ENCODE data around the gene USP43.
"Not testable (repeated sequence)": the region's sequence is repeated elsewhere in the genome, so short reads cannot be mapped to it uniquely, and the experiment has no call there.

The USP43 gene

GRCh38 chr17:9632741-9633140 lies 12.6 kb upstream of the USP43 start:
- H3K23ac ChIP-seq (ENCODE audit: low read length), result no peak overlapping the region
- no peak overlapping the region for H4K8ac ChIP-seq (ENCODE audit: low read depth, low read length)
- no peak overlapping the region for H3K4ac ChIP-seq (ENCODE audit: low read depth, low read length)
- H2AK5ac ChIP-seq (ENCODE audit: low read length), result no peak overlapping the region
- no peak overlapping the region for H3K9ac ChIP-seq (ENCODE audit: low read length)
- H3K56ac ChIP-seq (ENCODE audit: low read length), result no peak overlapping the region
- H3K27me3 ChIP-seq (ENCODE audit: insufficient read depth, low read length, poor library complexity), result no peaks in the 10 kb centered on the region
- H3K27ac ChIP-seq (ENCODE audit: low read depth, low read length), result no peak overlapping the region
- H2BK5ac ChIP-seq (ENCODE audit: low read length), result no peak overlapping the region
- H2BK120ac ChIP-seq (ENCODE audit: low read depth, low read length), result no peak overlapping the region
- WGBS (ENCODE audit: extremely low coverage, insufficient coverage, low lambda C conversion rate), result no CpG with 5 or more reads among the region's 11 CpGs
- H3K79me2 ChIP-seq (ENCODE audit: control insufficient read depth, insufficient read depth, low read length), result no peaks in the 10 kb centered on the region
- no peaks in the 10 kb centered on the region for H3K4me1 ChIP-seq (ENCODE audit: control insufficient read depth, low read depth, low read length)
- no peaks in the 10 kb centered on the region for H3K36me3 ChIP-seq (ENCODE audit: control insufficient read depth, insufficient read depth, low read length)
- H4K5ac ChIP-seq (ENCODE audit: low read length), result no peak overlapping the region
- DNase-seq, result no peak
- no peak overlapping the region for H3K18ac ChIP-seq (ENCODE audit: low read length)
- H3K4me3 ChIP-seq (ENCODE audit: low read length), result no peak overlapping the region
- no peak overlapping the region for H2BK15ac ChIP-seq (replicated peaks; ENCODE audit: low read depth)
- no peaks in the 10 kb centered on the region for H3K79me1 ChIP-seq (ENCODE audit: low read length)
- no peak overlapping the region for H3K4me2 ChIP-seq (ENCODE audit: low read length)

- H2BK120ac ChIP-seq (ENCODE audit: low read depth, low read length), result no peak overlapping the region
- H4K5ac ChIP-seq (ENCODE audit: low read length), result no peak overlapping the region
- no peak overlapping the region for H2BK15ac ChIP-seq (replicated peaks; ENCODE audit: low read depth)
- no peak for DNase-seq
- H2AK5ac ChIP-seq (ENCODE audit: low read length), result no peak overlapping the region
- no peak overlapping the region for H3K18ac ChIP-seq (ENCODE audit: low read length)
- WGBS (ENCODE audit: extremely low coverage, insufficient coverage, low lambda C conversion rate), result no CpG with 5 or more reads among the region's 6 CpGs
- H2BK5ac ChIP-seq (ENCODE audit: low read length), result no peak overlapping the region
- no peak overlapping the region for H3K4me3 ChIP-seq (ENCODE audit: low read length)
- H3K4ac ChIP-seq (ENCODE audit: low read depth, low read length), result no peak overlapping the region
- H4K8ac ChIP-seq (ENCODE audit: low read depth, low read length), result no peak overlapping the region
- no peak overlapping the region for H3K27ac ChIP-seq (ENCODE audit: low read depth, low read length)
- H3K79me2 ChIP-seq (ENCODE audit: control insufficient read depth, insufficient read depth, low read length), result no peaks in the 10 kb centered on the region
- no peaks in the 10 kb centered on the region for H3K27me3 ChIP-seq (ENCODE audit: insufficient read depth, low read length, poor library complexity)
- no peak overlapping the region for H3K9ac ChIP-seq (ENCODE audit: low read length)
- no peak overlapping the region for H3K23ac ChIP-seq (ENCODE audit: low read length)
- H3K79me1 ChIP-seq (ENCODE audit: low read length), result no peaks in the 10 kb centered on the region
- no peak overlapping the region for H3K56ac ChIP-seq (ENCODE audit: low read length)
- no peak overlapping the region for H3K4me2 ChIP-seq (ENCODE audit: low read length)
- no peaks in the 10 kb centered on the region for H3K36me3 ChIP-seq (ENCODE audit: control insufficient read depth, insufficient read depth, low read length)
- no peaks in the 10 kb centered on the region for H3K4me1 ChIP-seq (ENCODE audit: control insufficient read depth, low read depth, low read length)
These were observed 10.0 kb upstream of the USP43 start for GRCh38 chr17:9635340-9635739.

GRCh38 chr17:9636501-9636900 lies 8.8 kb upstream of the USP43 start:
- no peak overlapping the region for H2BK120ac ChIP-seq (ENCODE audit: low read depth, low read length)
- no peak overlapping the region for H3K4me2 ChIP-seq (ENCODE audit: low read length)
- H3K4me3 ChIP-seq (ENCODE audit: low read length), result no peak overlapping the region
- whole genome bisulfite sequencing (ENCODE audit: extremely low coverage, insufficient coverage, low lambda C conversion rate), result no CpG with 5 or more reads among the region's 12 CpGs
- H3K9ac ChIP-seq (ENCODE audit: low read length), result no peak overlapping the region
- H3K23ac ChIP-seq (ENCODE audit: low read length), result no peak overlapping the region
- no peak overlapping the region for H2AK5ac ChIP-seq (ENCODE audit: low read length)
- H2BK15ac ChIP-seq (replicated peaks; ENCODE audit: low read depth), result no peak overlapping the region
- H3K56ac ChIP-seq (ENCODE audit: low read length), result no peak overlapping the region
- no peak overlapping the region for H3K18ac ChIP-seq (ENCODE audit: low read length)
- no peaks in the 10 kb centered on the region for H3K79me1 ChIP-seq (ENCODE audit: low read length)
- H3K79me2 ChIP-seq (ENCODE audit: control insufficient read depth, insufficient read depth, low read length), result no peaks in the 10 kb centered on the region
- H4K8ac ChIP-seq (ENCODE audit: low read depth, low read length), result no peak overlapping the region
- H3K36me3 ChIP-seq (ENCODE audit: control insufficient read depth, insufficient read depth, low read length), result no peaks in the 10 kb centered on the region
- H3K27ac ChIP-seq (ENCODE audit: low read depth, low read length), result no peak overlapping the region
- no peak overlapping the region for H3K4ac ChIP-seq (ENCODE audit: low read depth, low read length)
- no peak overlapping the region for H2BK5ac ChIP-seq (ENCODE audit: low read length)
- no peaks in the 10 kb centered on the region for H3K27me3 ChIP-seq (ENCODE audit: insufficient read depth, low read length, poor library complexity)
- no peak for DNase-seq
- no peaks in the 10 kb centered on the region for H3K4me1 ChIP-seq (ENCODE audit: control insufficient read depth, low read depth, low read length)
- no peak overlapping the region for H4K5ac ChIP-seq (ENCODE audit: low read length)

DNA sequence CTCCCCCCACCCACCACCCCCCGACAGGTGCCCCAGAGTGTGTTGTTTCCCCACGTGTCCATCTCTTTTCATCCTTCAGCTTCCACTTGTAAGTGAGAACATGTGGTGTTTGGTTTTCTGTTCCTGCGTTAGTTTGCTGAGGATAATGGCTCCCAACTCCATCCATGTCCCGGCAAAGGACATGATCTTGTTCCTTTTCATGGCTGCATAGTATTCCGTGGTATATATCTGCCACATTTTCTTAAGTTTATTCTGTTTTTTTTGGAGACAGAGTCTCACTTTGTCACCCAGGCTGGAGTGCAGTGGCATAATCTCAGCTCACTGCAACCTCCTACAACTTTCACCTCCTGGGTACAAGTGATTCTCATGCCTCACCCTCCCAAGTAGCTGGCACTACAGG lies 4.9 kb upstream of the USP43 start:
- not testable (repeated sequence) for H4K5ac ChIP-seq (ENCODE audit: low read length)

DNA sequence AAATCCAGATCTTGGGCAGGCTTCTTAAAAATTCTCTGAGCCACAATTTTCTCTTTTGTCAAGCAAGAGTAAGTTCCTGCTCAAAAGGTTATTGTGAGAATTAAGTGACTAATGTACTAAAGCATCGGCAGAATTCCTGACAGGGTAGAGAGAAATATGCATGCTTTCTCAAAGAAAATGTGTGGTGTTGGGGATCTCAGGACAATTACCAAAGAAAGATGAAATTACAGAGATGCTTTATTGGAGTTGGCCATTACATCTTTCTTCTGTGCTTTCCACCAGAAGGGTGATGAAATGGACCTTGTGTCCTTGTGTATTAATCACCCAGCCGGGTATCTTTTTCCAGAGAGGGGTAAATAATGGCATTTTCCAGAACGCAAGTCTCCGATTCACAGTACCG lies 1.7 kb upstream of the USP43 start:
- no peak overlapping the region for H2BK15ac ChIP-seq (replicated peaks; ENCODE audit: low read depth)
- H3K27me3 ChIP-seq (ENCODE audit: insufficient read depth, low read length, poor library complexity), result no peaks in the 10 kb centered on the region
- no CpG with 5 or more reads among the region's 5 CpGs for WGBS (ENCODE audit: extremely low coverage, insufficient coverage, low lambda C conversion rate)
- no peak overlapping the region for H2BK5ac ChIP-seq (ENCODE audit: low read length)
- H3K9ac ChIP-seq (ENCODE audit: low read length), result no peak overlapping the region
- H3K79me2 ChIP-seq (ENCODE audit: control insufficient read depth, insufficient read depth, low read length), result peaks cover 4% of the 10 kb centered on the region
- no peak overlapping the region for H2BK120ac ChIP-seq (ENCODE audit: low read depth, low read length)
- no peak overlapping the region for H3K4me3 ChIP-seq (ENCODE audit: low read length)
- H2AK5ac ChIP-seq (ENCODE audit: low read length), result no peak overlapping the region
- H4K8ac ChIP-seq (ENCODE audit: low read depth, low read length), result no peak overlapping the region
- no peak overlapping the region for H3K23ac ChIP-seq (ENCODE audit: low read length)
- H3K18ac ChIP-seq (ENCODE audit: low read length), result no peak overlapping the region
- no peak overlapping the region for H4K5ac ChIP-seq (ENCODE audit: low read length)
- no peak overlapping the region for H3K4ac ChIP-seq (ENCODE audit: low read depth, low read length)
- no peak for DNase-seq
- H3K27ac ChIP-seq (ENCODE audit: low read depth, low read length), result no peak overlapping the region
- no peak overlapping the region for H3K56ac ChIP-seq (ENCODE audit: low read length)
- H3K79me1 ChIP-seq (ENCODE audit: low read length), result peaks cover 4% of the 10 kb centered on the region
- no peak overlapping the region for H3K4me2 ChIP-seq (ENCODE audit: low read length)
- H3K36me3 ChIP-seq (ENCODE audit: control insufficient read depth, insufficient read depth, low read length), result no peaks in the 10 kb centered on the region
- peaks cover 15% of the 10 kb centered on the region for H3K4me1 ChIP-seq (ENCODE audit: control insufficient read depth, low read depth, low read length)

More for the DNA sequence above, 4.9 kb upstream of the USP43 start:
- not testable (repeated sequence) for H2BK120ac ChIP-seq (ENCODE audit: low read depth, low read length); H3K79me2 ChIP-seq (ENCODE audit: control insufficient read depth, insufficient read depth, low read length); H3K36me3 ChIP-seq (ENCODE audit: control insufficient read depth, insufficient read depth, low read length); H3K4me2 ChIP-seq (ENCODE audit: low read length); H3K4ac ChIP-seq (ENCODE audit: low read depth, low read length); H3K56ac ChIP-seq (ENCODE audit: low read length); H3K9ac ChIP-seq (ENCODE audit: low read length); H2BK15ac ChIP-seq (replicated peaks; ENCODE audit: low read depth); H3K18ac ChIP-seq (ENCODE audit: low read length); H2BK5ac ChIP-seq (ENCODE audit: low read length); H4K8ac ChIP-seq (ENCODE audit: low read depth, low read length); H3K23ac ChIP-seq (ENCODE audit: low read length); H3K79me1 ChIP-seq (ENCODE audit: low read length); H3K27me3 ChIP-seq (ENCODE audit: insufficient read depth, low read length, poor library complexity); H2AK5ac ChIP-seq (ENCODE audit: low read length); H3K4me1 ChIP-seq (ENCODE audit: control insufficient read depth, low read depth, low read length); H3K4me3 ChIP-seq (ENCODE audit: low read length); H3K27ac ChIP-seq (ENCODE audit: low read depth, low read length); DNase-seq
- WGBS (ENCODE audit: extremely low coverage, insufficient coverage, low lambda C conversion rate), result no CpG with 5 or more reads among the region's 5 CpGs

DNA sequence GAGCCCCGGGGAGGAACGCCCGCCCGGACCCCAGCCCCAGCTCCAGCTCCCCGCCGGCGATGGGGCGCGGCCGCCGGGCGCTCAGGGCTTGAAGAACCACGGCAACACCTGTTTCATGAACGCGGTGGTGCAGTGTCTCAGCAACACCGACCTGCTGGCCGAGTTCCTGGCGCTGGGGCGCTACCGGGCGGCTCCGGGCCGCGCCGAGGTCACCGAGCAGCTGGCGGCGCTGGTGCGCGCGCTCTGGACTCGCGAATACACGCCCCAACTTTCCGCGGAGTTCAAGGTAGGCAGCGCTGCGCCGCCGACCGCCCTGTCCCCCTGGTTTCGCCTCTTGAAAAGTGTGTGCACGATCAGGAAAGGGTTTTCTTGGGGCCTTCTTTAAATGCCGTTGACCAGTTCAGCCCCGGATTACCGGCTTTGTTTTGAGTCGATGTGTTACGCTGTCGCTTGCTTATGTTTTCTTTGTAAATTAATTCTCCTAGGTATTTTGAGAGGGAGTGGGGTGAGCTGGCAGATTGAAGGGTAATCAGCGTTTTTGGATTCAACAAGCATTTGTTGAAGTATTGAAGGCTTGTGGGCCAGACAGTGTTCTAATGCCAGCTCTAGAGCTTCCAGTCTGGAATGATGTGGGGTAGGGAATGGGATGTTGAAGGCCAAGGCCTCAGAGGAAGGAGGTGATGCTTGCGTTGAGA lies 681 bp downstream of the USP43 start:
- Histone ChIP-seq H3K18ac (ENCODE audit: low read length) (peak overlapping the region; percentile 96), H2AK5ac (ENCODE audit: low read length) (no peak overlapping the region), H3K79me2 (ENCODE audit: control insufficient read depth, insufficient read depth, low read length) (peaks cover 8% of the 10 kb centered on the region), H3K27me3 (ENCODE audit: insufficient read depth, low read length, poor library complexity) (no peaks in the 10 kb centered on the region), H3K79me1 (ENCODE audit: low read length) (peaks cover 4% of the 10 kb centered on the region), H3K4me1 (ENCODE audit: control insufficient read depth, low read depth, low read length) (peaks cover 16% of the 10 kb centered on the region), H3K56ac (ENCODE audit: low read length) (peak overlapping the region; percentile 95), H2BK5ac (ENCODE audit: low read length) (no peak overlapping the region), H3K4ac (ENCODE audit: low read depth, low read length) (peak overlapping the region; percentile 72), H2BK15ac (replicated peaks; ENCODE audit: low read depth) (no peak overlapping the region), H2BK120ac (ENCODE audit: low read depth, low read length) (peak overlapping the region; percentile 75), H4K8ac (ENCODE audit: low read depth, low read length) (no peak overlapping the region), H4K5ac (ENCODE audit: low read length) (no peak overlapping the region), H3K4me3 (ENCODE audit: low read length) (peak overlapping the region; percentile 60), H3K23ac (ENCODE audit: low read length) (peak overlapping the region; percentile 45), H3K27ac (ENCODE audit: low read depth, low read length) (peak overlapping the region; percentile 58), H3K36me3 (ENCODE audit: control insufficient read depth, insufficient read depth, low read length) (no peaks in the 10 kb centered on the region), H3K9ac (ENCODE audit: low read length) (peak overlapping the region; percentile 70), H3K4me2 (ENCODE audit: low read length) (peak overlapping the region; percentile 61)
- peak; percentile 74 for DNase-seq
- no CpG with 5 or more reads among the region's 51 CpGs for WGBS (ENCODE audit: extremely low coverage, insufficient coverage, low lambda C conversion rate)

Measured in mesendoderm (in vitro differentiated cells).